HL-60/S4 treated with retinoic acid at 250 ng/mL for 4 days and 3 days (cell line): ENCODE results near the gene KMT2B.
"Not testable (repeated sequence)": the region's sequence is repeated elsewhere in the genome, so short reads cannot be mapped to it uniquely, and the experiment has no call there.

Experiments
- in situ Hi-C: fragments of 300-500 bp; cut with MboI; formaldehyde crosslinking; loops from 2 replicates; pipeline ENCODE4 v1.7.0; 2022; ENCODE audit warnings: low sequenced_read_pairs

KMT2B gene

GRCh38 chr19:35710784-35711723, 6.7 kb upstream of the KMT2B start:
- in situ Hi-C loops: no loop called here

GRCh38 chr19:35712567-35713505, 5.0 kb upstream of the KMT2B start:
- in situ Hi-C loops: no loop called here

DNA sequence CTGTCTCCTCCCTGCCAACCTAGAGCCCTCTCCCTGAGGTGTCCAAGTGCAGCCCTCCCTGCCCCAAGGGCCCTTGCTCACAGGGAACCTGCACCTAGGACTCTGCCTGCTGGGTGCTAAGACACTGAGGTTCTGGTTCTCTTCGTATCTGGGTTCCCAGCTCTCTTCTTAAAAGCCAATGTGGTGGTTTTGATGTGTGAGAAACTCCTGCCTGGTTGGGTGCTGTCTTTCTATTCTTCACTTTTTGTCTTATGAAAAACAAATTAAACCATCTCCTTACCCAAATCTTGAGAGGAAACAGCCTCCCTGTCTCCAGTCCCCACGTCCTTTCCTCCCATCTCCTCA, 4.3 kb upstream of the KMT2B start:
- in situ Hi-C loops: no loop called here

- in situ Hi-C loops: no loop called here
Measured at GRCh38 chr19:35713904-35714495, 3.8 kb upstream of the KMT2B start.

- in situ Hi-C loops: no loop called here
Measured at GRCh38 chr19:35714601-35715354, 3.0 kb upstream of the KMT2B start.

DNA sequence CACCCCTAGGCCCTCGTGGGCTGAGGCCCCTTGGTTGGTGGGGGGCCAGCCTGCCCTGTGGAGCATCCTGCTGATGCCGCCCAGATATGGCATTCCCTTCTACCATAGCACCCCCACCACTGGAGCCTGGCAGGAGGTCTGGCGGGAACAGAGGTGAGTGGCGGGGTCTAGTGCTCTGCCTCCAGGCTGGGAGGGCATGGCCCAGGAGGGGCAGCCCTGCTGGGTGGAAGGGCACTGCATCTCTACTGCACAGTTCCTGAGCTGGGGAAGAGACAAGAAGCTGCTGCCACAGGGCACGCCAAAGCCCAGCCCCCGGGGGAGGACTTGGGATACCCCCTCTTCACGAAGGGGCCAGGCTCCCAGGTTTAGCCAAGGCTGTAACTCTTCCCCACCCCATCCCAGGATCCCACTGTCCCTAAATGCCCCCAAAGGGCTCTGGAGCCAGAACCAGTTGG, 2.4 kb upstream of the KMT2B start:
- in situ Hi-C loops: no loop called here

DNA sequence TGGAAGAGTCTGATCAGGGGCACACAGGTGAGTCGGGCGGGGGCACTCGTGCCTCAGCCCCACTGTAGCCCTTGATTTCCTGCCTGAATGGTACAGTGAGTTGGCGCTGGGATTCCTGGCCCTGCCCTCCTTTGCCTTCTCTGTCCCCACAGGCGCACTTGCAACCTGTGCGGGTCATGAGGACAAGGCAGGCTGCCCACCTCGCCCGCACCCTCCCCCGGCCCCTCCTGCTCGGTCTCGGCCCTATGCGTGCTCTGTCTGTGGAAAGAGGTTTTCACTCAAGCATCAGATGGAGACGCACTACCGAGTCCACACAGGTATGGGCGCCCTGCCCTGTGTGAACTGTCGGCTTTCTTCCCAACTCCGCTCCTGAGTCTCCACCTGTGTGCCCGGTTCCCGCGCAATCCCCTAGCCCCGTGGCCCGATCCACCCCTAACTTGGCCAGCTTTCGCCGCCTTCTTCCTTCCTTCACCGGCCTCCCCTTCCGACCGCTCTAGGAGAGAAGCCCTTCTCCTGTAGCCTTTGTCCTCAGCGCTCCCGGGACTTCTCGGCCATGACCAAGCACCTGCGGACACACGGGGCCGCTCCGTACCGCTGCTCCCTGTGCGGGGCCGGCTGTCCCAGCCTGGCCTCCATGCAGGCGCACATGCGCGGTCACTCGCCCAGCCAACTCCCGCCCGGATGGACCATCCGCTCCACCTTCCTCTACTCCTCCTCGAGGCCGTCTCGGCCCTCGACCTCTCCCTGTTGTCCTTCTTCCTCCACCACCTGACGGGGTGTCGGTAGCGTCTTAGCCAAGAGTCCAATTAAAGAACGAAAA, 1.6 kb upstream of the KMT2B start:
- in situ Hi-C loops: no loop called here

- in situ Hi-C loops: no loop called here
Measured at GRCh38 chr19:35716801-35717664, 770 bp upstream of the KMT2B start.

GRCh38 chr19:35718345-35719041, 690 bp downstream of the KMT2B start:
- in situ Hi-C loops: no loop called here

DNA sequence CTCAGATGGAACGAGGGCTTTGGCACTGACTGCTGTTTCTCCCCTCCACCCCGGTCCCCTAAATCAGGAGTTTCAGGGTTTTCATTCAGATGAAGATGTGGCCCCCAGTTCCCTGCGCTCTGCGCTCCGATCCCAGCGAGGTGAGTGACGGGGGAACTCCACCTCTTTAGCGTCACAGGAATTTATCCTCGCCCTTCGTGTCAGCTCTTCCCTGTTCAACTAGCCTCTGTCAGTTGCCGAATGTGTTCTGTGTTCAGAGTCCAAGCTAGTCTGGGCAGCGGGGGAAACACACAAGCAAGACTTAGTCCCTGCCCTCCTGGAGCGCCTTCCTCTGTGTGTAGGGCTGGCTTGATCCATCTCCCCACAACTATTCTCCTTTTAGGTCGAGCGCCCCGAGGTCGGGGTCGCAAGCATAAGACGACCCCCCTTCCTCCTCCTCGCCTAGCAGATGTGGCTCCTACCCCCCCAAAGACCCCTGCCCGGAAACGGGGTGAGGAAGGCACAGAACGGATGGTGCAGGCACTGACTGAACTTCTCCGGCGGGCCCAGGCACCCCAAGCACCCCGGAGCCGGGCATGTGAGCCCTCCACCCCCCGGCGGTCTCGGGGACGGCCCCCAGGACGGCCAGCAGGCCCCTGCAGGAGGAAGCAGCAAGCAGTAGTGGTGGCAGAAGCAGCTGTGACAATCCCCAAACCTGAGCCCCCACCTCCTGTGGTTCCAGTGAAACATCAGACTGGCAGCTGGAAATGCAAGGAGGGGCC, 1.8 kb downstream of the KMT2B start:
- in situ Hi-C loops: no loop called here

DNA sequence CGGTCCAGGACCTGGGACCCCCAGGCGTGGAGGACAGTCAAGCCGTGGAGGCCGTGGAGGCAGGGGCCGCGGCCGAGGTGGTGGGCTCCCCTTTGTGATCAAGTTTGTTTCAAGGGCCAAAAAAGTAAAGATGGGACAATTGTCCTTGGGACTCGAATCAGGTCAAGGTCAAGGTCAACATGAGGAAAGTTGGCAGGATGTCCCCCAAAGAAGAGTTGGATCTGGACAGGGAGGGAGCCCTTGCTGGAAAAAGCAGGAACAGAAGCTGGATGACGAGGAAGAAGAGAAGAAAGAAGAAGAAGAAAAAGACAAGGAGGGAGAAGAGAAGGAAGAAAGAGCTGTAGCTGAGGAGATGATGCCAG, 2.3 kb downstream of the KMT2B start:
- in situ Hi-C loops: no loop called here

DNA sequence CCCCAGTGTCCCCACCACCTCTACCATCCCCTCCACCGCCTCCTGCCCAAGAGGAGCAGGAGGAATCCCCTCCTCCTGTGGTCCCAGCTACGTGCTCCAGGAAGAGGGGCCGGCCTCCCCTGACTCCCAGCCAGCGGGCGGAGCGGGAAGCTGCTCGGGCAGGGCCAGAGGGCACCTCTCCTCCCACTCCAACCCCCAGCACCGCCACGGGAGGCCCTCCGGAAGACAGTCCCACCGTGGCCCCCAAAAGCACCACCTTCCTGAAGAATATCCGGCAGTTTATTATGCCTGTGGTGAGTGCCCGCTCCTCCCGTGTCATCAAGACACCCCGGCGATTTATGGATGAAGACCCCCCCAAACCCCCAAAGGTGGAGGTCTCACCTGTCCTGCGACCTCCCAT, 2.8 kb downstream of the KMT2B start:
- in situ Hi-C loops: no loop called here

GRCh38 chr19:35721374-35721773, 3.6 kb downstream of the KMT2B start:
- in situ Hi-C loops: no loop called here

DNA sequence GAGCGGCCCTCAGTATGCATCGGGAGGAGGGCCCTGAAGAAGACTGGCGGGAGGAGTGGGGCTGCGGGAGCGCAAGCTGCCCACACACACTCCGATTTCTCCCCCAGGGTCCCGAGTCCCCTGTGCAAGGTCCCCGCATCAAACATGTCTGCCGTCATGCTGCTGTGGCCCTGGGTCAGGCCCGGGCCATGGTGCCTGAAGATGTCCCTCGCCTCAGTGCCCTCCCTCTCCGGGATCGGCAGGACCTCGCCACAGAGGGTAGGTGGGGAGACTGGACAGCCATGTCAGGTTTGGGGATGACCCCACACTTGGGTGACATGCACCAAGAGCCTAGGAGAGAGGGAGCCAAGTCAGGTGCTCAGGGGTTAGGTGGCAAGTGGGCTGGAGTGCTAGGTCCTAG, 4.7 kb downstream of the KMT2B start:
- in situ Hi-C loops: no loop called here

- in situ Hi-C loops: no loop called here
Measured at GRCh38 chr19:35722897-35723296, 5.1 kb downstream of the KMT2B start.

- in situ Hi-C loops: no loop called here
Measured at GRCh38 chr19:35723671-35724070, 5.9 kb downstream of the KMT2B start.

DNA sequence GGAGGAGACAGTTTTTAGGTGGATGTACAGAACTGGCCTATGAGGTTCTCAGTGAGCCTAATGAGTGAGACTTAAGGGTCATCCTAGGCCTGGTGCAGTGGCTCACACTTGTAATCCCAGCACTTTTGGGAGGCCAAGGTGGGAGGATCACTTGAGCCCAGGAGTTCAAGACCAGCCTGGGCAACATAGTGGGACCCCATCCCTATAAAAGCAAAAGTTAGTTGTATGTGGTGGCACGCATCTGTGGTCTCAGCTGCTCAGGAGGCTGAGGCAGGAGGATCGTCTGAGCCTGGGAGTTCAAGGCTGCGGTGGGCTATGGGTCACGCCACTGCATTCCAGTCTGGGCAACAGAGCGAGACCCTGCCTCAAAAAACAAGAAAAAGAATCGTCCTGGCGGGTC, 6.3 kb downstream of the KMT2B start:
- in situ Hi-C loops: not testable (repeated sequence)

DNA sequence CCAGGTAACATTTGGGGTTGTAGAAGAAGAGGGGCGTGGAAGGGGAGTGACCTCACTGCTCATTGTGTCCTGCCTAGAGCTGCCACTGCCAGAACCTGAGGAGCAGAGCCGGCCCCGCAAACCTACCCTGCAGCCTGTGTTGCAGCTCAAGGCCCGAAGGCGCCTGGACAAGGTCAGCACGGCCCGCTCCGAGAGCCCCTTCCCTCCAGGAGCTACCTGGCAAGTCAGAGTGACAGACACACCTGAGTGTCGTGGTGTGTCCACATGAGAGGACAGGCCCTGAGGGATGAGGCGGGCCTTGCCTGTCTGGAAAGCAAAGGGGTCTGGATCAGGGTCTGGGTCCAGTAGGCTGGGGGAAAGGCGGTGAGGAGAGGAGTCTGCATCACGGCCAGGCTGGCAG, 6.8 kb downstream of the KMT2B start:
- in situ Hi-C loops: no loop called here
